Measurements from ENCODE around the gene PTX3.

PTX3 gene

DNA sequence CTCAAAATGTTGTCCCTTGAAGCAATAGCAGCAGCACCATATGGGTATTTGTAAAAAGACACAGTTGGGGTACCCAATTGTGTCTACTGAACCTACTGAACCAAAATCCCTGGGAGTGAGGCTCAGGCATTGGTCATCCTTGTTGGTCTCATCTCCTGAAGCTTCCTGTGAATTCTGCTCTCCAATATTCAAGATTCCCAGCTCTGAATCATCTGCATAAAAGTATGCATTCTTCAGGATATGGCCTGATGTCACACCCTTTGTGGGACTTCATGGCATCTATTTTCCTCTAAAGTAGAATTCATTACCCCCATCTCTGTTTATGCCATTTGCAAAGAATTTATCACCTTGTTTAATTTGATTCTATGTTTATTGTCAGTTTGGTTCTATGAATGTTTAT lies 13.3 kb upstream of the PTX3 start:
- no peak for DNase-seq (ENCODE audit: low spot score)

DNA sequence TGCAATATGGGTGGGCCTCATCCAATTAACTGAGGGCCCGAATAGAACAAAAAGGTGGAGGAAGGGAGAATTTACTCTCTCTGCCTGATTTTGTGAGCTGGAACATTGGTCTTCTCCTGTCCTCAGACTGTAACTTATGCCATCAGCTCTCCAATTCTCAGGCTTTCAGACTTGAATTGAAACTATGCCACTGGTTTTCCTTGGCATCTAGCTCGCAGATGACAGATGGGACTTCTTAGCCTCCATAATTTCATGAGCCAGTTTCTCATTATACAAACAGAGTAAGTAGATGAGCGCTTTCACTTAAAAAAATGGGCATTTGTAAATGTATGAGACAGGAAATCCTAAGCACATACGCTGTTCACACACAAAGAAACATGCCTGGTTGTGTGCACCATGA lies 8.7 kb upstream of the PTX3 start:
- no peak for DNase-seq (ENCODE audit: low spot score)

DNA sequence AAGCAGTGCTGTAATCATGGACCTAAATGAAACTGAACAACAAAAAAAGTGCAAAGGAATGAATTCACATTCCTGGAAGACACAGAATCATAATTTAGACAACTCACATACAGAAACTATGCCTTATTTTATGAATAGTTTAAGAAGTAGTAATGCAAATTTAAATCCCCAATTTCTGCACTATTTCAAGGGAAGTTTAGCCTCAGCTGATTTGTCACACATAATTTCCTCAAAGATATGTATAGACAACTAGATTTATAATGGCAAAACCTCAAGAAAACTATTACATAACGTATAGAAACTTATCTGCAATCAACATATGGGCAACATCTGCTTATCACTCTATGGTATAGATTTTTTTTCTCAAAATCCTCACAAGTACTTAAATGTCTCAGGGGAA lies 7.8 kb upstream of the PTX3 start:
- no peak for DNase-seq (ENCODE audit: low spot score)

DNA sequence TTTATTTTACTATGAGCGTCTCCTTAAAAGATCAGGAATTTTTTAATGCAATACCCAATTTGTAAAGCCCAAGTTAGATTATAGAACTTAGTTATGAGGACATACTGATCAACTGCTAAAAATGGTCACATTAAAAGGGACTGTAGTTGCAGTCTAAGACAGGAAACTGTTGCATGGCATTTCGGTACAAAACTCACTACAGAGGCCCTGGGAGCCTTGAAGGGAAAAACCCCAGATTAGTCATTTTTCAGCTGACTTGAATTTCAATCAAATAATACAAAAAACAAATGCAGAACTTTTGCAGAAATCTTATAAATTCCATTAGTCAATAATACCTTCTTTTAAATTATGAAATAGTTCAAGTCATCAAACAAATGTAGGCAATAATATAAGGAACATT lies 6.9 kb upstream of the PTX3 start:
- DNase-seq (ENCODE audit: low spot score) = no peak

DNA sequence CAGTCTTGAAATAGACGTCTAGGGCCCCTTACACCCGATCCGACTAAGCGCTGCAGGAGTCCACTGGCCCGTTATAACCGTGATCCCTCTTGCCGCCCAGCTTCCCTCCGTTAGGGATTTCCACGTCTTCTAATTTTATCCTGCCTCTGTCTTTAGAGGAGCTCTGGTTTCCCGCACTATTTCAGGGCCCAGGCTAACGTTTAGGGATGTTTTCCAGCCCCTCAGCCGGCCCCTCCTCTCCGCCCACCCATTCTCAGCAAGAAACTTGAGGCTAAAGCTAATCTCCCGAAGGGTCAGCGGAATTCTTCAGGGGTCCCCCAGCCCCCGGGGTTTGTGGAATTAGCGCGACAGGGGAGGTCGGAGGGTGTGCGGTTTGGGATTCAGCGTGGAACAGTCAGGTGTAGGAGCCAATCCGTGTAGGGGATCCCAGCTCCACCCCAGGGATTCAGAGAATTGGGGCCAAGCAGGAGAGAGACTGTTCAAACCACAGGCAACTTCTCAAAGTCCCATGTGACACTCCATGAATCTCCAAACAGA lies 1.6 kb downstream of the PTX3 start:
- DNase-seq (ENCODE audit: low spot score) = no peak

DNA sequence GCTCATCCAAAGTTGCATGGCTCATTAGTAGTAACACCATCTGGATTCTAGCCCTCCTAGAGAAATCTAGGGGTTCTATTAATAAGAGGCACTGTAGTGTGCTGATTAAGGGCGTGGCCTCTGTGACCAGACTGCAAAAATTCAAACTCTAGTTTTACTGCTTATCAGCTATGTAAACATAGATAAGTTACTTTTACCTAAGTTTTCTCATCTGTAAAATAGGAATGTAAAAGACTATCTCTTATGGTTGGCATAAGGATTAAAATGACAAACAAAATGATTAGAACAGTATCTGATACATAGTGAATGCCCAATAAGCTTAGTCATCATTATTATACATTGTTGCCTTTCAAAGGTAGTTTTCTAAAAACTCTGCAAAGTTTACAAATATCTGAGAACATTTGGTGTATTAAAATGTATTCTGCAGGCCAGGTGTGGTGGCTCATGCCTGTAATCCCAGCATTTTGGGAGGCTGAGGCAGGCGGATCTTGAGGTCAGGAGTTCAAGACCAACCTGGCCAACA lies 4.5 kb downstream of the PTX3 start:
- no peak for DNase-seq (ENCODE audit: low spot score)

DNA sequence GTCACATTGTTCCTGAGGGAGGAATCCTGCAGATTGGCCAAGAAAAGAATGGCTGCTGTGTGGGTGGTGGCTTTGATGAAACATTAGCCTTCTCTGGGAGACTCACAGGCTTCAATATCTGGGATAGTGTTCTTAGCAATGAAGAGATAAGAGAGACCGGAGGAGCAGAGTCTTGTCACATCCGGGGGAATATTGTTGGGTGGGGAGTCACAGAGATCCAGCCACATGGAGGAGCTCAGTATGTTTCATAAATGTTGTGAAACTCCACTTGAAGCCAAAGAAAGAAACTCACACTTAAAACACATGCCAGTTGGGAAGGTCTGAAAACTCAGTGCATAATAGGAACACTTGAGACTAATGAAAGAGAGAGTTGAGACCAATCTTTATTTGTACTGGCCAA lies 6.1 kb downstream of the PTX3 start:
- DNase-seq (ENCODE audit: low spot score) = no peak

DNA sequence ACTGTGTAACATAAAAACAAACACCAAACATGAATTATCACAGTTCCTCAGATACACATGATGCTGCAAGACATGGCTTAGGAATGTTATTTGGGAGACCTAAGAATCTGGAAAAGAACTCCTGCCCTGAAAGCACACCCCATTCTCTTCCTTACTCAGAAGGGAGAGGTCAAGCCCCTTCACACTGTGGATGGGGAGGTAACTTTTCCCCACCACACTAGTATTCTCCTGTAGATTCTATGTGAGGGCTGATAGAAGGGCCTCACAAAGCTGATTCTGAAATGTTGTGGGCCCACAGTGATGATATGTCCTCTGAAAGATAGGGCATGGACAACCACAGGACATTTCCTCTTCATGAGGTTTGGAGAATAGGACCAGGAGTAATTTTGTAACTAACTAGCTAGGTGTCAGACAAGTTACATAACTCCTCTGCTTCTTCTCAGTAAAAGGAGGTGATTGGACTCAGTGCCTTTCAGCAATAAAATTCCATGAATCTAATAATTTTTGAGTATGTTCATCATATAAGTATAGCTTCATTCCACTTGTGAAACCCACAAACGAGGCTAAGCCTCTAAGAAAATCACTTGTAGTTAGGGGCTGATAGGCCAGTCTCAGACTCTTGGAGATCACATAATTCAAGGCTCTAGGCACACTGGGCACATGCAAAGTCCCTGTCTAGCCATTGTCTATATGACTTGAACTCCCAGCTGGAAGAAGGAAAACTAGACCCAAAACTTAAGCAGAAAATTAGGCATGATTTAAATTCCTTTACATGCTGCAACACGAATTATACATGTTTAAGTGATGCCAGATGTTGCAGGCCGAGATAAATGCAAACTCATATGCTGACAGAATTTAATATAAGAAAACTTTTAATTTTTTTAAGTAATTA lies 7.5 kb downstream of the PTX3 start:
- no peak for DNase-seq (ENCODE audit: low spot score)

DNA sequence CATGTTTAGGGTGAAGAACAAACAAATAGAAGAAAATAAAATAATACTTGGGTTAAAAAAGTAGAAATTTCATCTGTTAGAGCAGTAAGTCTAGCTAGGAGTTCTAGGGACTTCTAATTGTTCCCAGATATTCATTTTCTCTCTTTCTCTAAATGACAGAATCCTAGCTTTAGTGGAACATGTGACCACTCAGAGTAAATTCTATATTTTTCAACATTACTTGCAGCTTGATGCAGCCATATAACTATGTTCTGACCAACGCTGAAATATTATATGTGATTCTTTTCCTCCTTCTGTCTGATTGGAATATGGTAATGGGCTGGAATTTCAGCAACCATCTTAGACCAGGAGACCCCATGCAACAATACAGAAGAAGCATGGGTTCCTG lies 8.1 kb downstream of the PTX3 start:
- DNase-seq (ENCODE audit: low spot score) = no peak

DNA sequence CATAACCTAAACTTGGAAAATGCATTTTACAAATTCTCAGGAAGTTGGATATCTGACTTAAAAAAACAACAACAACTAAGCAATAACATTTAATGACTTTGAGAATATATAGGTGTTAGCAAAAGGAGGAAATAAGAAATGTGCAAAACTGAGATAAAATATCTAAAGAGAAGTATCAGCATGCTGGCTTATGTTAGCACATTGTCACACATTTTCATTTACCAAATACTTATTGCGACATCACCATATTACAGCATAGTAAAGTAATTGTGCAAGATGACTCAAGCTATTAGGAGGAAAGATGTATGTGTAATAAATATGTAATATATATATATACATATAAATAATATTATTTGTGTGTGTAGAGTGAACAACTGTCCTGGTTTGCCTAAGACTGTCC lies 9.2 kb downstream of the PTX3 start:
- DNase-seq (ENCODE audit: low spot score) = no peak

DNA sequence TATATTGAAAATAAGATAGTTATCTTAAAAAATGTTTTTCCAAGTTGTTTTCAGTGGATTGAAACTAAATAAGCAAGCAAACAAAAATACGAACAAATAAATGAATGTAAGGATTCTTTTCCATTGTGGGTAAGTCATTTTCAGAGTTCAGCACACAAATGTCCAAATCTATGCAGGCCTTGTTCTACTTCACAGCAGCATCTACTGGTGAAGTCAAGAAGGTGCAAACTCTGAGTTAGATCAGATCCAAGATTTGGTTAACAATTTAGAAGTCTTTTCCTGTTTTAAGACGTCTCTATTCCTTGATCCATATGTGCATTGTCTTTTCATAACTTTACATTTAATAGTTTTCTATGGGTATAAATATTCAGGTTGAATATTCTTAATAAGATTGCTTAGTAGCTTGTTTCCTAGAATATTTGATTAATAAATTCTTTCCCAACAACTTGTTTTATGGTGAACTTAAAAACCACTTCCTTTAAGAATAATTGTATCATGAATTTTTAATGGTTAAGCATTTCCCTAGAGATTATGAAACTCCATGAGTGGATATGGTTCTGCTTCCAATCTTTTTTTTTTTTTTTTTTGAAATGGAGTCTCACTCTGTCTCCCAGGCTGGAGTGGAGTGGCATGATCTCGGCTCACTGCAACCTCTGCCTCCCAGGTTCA lies 10.5 kb downstream of the PTX3 start:
- DNase-seq (ENCODE audit: low spot score) = no peak

DNA sequence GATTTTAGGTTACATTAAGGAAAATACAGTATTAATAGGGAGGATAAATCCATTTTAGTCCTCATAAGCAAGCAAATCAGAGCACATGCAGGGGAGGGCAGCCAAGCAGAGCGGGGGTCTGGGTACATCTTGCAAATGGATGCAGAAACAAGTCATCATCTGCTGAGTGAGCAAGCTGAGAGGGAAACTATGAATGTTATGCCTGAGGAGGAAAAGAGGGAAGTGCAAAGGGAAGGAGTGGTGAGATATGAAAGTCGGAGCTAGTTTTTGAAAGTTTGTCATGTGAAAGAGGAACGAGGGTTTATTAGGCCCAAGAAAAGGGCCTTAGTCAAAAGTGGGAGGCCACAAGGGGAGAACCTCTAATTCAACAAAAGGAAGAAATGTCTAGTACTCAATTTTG lies 15.4 kb downstream of the PTX3 start:
- DNase-seq (ENCODE audit: low spot score) = no peak

DNA sequence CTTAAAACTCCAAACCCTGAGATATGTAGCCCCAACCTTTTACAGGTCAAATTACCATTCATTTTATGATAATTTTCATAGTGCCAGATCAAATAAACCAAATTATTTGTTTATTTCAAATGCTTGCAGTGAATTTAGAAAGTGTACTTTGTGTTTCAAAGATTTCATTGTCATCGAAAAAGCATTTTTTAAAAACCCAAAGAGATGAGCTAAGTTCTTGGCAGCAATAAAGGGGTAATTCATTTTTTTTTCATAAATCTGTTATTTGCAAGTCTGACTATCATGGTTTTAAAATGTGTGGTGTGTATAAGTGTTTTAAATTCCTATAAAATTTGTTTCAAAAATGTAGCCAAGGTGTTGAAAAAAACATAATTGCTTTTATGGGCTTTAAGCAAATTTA lies 17.2 kb downstream of the PTX3 start:
- DNase-seq (ENCODE audit: low spot score) = no peak

DNA sequence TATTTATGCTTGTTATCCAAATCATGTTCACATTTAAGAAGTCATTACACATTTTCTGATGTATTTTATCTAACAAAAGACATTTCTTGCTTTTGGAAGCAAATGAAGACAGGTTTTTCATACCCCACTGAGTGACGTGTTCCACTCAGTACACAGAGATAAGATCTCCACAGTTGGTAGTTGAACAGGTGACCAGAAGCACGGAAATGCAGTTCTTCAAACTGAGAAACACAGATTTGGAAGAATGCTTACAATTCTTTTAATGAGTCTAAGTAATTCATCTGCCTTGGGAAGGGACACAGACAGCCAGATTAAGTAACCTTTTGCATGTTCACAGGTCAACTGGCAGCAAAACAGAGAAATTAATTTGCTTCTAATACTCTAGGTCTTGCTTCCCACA lies 23.1 kb downstream of the PTX3 start:
- no peak for DNase-seq (ENCODE audit: low spot score)

DNA sequence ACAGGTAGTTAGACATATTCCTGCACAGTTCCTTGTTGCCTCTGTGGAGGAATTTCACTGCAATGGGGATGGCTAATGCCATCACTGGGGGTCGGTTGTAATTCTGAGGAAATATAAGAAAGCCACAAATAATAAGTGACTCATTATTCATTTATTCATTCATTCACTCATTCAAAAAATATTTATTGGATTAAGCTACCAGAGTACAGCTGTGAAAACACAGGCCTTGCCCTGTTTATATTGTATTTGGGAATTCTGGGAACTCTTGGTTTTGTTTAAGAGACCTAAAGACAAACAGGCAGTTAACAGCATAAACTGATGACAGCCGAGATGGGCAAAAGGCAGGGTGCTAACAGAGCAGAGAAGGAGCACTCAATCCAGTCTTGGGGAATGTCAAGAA lies 23.6 kb downstream of the PTX3 start:
- no peak for DNase-seq (ENCODE audit: low spot score)

DNA sequence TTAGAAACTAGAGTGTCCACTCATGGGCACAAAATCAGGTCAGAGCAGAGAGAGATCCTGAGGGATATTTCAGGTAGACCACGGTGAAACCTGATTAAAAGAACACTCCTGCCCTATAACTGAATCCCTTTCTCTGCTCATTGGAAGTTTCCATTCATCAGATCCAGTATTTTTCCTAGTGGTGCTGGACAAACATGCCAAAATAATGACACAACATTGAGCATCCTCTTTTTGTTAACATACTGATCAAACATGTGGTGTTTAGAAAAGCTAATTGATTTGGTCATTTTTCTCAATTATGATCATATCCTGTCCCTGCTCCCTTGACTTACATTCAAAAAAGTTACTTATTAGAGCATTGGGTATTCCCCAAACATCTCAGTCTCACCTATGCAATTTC lies 27.2 kb downstream of the PTX3 start:
- no peak for DNase-seq (ENCODE audit: low spot score)

DNA sequence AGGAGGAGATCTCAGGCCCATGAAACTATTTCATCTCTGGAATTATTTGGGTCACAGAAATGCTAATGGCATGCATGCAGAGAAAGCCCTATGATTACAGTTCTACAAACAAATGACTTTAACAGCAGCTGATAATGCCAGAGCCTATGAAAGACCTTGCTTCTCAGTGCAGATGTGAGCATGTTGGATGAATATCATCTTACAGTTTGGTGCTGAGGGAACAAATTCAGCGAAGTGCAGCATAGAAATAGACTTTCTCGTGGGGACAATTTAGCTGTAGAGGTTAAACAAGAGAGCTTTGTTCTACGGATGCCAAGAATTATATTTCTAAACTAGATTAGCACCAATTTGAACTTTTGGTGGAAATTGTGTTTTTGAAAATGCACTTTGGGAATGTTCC lies 27.7 kb downstream of the PTX3 start:
- no peak for DNase-seq (ENCODE audit: low spot score)

DNA sequence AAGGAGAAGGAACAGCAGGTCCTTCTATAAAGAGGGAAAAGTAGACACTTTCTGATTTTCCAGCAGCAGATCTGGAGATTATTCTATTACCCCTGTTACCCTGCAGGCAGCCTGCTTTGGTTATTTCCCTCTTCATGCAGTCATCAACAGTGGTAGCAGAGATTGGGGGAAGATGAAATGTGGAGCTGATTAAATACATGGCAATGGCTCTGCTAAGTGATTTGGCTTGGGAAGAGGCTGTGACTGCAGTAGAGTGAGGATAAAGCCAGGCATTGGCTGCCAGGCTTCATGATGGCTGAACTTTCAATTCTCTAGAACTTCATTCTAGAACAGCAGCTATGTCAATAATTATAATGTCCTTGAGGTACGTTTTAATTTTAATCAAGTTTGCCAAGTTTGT lies 29.1 kb downstream of the PTX3 start:
- DNase-seq (ENCODE audit: low spot score) = no peak

DNA sequence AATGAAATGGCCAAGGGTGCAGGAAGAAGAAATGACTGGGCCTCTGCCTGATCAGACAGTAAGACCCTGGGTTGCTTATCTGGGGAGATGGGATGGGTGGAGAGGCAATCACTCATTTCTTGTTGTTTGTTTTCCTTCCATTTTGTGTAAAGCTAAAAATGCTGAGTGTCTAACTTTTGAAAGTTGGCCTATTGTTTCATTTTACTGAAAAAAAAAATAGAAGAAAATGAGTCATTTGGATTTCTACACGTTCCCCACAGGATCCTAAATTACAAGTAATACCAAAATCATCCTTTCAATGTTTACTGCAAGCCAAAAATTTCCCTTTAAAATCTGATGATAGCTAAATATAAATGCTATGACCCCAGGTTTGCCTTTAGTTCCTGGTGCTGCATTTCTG lies 30.6 kb downstream of the PTX3 start:
- no peak for DNase-seq (ENCODE audit: low spot score)

DNA sequence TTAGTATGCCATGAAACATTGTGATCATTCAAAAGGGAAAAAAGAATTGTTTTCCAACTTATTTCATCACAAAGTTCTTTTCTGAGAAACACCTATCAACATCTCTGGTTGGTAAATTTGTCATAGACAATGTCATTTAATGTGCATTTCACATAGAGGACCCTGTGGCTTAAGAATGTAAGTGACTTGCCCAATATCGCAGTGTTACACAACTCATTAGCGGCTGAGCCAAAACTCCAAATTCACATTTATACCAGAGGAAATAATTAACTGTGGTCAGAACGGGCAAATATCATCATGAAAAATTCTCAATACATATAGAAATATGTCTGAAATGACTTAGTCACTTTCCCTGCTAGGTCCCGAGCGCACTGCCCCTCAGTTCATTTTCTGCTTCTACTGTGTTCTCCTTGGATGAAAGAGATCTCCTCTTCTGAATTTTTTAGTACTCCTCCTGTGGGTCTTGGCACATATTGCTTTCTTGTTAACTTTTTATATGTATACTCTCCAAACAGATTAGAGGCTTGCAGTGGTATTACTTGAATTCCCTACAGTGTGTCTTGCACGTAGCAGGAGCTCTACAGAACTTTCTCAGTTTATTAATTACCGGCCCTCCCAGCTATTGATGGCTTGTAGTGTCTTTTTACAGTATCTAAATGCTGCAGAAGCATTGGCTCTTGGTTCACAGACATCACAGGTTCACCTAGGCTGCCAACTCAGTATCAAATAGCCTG lies 33.1 kb downstream of the PTX3 start:
- DNase-seq (ENCODE audit: low spot score) = no peak

DNA sequence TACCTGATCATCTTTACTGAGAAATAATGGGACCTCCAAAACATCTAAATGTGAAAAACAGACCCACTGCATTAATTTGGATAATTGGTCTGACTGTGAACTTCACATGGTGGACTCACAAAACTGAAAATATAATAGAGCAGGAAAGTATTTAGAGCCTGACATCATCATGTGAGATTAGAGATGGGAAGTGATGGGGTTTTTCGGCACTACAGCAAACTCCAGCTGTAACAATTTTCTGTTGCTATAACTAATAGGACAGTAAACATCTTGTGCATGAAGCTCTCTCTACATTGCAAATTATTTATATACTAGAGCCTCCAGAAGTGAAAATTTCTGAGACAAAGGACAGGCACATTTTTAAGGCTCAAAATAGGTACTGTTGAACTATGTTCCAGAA lies 34.4 kb downstream of the PTX3 start:
- no peak for DNase-seq (ENCODE audit: low spot score)

DNA sequence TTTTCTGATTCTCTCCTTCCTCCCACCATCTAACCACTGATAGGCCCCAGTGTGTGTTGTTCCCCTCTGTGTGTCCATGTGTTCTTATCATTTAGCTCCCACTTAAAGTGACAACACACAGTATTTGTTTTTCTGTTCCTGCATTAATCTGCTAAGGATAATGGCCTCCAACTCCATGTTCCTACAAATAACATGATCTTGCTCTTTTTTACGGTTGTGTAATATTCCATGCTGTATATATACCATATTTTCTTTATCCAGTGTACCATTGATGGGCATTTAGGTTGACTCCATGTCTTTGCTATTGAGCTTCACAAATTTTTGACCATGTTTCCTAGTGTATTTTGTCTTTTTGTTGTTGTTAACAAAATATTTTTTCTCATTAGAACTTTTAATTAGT lies 36.0 kb downstream of the PTX3 start:
- no peak for DNase-seq (ENCODE audit: low spot score)

All from CD4-positive, alpha-beta T cell treated with Interleukin-15 for 4 hours (primary cell).